Measurements from ENCODE around the gene ISL1.

Gene ISL1

GRCh38 chr5:51386916-51387883, 4.0 kb downstream of the ISL1 start:
- DNase-seq (ENCODE audit: low read depth) = no peak

DNA sequence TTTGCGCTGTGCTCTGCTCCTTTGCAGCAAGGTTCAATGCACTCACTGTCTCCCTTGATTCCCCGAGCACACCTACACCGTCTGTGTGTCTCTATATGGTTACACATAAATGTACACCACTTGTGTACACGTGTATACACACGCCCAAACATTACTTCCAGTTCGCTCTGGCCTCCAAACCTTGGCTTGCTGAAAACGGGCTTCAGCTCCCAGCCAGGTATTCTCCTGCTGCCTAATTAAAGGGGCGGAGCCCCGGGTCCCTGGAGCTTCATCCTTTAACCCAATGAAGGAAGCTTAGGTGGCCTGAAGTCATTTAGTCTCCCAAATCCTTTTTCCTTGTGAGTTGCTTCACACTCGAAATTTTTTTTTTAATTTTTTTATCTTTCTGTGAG, 4.6 kb downstream of the ISL1 start:
- DNase-seq (ENCODE audit: low read depth) = no peak

DNA sequence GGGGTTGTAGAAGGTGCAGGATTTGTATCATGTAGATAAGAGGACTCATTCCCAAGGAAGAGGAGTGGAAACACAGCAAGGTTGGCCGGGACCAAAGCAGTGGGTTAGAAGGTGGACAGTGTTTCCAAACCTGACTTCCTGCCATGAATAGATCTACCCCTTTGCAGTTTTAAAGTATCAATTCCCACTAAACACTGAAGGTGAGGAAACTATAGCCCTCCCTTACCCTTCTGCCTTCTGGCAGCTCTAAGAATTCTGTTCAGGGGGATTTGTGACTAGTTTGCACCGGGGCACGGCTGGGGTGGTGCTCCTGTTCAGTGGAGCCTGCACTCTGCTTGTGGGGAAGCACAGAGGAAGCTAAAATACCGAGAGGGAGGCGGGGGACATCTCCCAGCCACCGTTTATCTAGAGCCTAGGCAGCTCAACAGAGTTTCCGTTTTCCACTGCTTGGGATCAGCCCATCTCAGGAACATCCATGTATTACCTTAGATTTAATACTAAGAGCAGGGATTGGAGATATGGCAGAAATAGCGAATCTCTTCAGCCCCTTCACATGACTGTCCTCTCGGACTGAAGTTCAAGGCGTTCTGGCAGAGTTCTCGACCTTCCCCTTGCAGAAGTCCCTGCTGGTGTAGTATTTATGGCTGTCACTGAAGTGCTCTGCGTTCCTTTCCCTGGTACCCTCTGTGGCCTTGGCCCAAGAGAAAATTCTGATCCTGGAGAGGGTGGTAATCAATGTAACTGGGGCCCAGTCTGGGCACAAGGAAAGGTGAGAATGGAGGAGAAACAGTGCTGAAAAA, 5.4 kb downstream of the ISL1 start:
- no peak for DNase-seq (ENCODE audit: low read depth)

GRCh38 chr5:51389288-51389576, 6.0 kb downstream of the ISL1 start:
- DNase-seq (ENCODE audit: low read depth) = no peak

GRCh38 chr5:51389577-51390463, 6.6 kb downstream of the ISL1 start:
- peak; percentile 21 for DNase-seq (ENCODE audit: low read depth)

GRCh38 chr5:51391175-51391574, 7.9 kb downstream of the ISL1 start:
- DNase-seq (ENCODE audit: low read depth) = no peak

- DNase-seq (ENCODE audit: low read depth) = no peak
Measured at GRCh38 chr5:51392689-51393199, 9.5 kb downstream of the ISL1 start.

GRCh38 chr5:51394609-51395008, 11.4 kb downstream of the ISL1 start:
- no peak for DNase-seq (ENCODE audit: low read depth)

DNA sequence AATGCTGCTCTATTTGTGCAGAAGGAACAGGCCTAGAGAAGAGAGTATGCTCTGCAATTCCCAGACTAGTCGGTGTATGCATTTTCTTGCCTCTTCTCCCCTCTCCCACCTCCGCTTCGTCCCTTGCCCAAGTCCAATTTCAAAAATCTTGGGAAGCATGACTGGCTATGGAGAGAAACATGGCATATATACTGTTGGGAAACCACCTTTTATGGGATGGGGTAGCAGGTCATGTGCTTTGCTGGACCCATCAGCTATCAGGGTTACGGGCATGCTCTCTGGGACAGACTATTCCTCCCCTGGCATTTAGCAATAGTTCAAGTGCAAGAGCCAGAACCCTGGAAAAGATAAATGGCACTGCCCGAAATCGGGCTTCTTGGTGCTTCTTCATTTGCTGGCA, 12.0 kb downstream of the ISL1 start:
- no peak for DNase-seq (ENCODE audit: low read depth)

DNA sequence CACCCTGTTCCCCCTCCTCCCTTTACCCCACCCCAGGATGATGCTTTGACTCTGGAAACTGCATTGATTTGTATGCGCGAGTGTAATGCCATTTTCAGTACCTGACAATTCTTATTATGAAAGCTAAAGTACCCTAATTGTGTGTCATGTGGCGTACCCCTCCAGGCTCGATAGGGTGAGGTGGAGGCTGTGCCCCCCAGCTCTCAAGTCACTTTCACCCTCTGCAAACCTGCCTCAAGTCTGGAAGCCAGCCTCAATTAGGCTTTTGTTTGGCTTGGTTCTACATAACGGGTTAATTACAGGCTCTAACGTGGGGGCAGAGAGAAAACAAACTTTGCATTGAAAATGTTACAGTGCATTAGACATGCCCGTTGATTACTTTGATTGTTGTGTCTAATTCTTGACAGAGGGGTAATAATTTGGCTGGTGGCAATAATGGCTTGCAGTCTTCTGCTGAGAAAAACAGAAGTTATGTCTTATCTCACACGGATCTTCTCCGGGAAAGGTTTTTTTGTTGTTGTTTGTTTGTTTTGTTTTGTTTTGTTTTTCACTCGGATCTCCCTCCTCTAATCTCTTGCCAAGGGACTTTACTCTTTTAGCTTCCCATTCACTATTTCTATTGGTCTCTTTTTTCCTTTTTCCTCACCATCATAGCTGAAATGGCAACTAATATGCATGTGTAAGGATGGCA, 12.6 kb downstream of the ISL1 start:
- no peak for DNase-seq (ENCODE audit: low read depth)

DNA sequence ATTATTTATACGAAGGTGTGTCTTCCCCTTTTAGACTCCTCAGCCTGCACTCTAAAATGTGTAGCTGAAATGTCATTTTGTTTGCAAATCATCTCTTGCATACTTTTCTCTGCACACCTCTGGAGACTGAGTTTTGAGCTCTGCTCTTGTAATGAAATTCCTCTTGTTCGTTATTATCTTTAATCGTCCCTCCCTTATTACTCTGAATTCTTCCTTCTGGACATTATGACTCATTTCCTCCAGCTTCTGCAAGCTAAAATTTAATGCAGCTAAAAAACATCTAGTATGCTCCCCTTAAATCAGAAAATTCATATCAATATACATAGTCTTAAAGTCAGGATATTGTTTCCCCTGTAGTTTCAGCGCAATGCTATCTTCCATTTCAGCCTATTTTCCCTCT, 13.5 kb downstream of the ISL1 start:
- peak; percentile 29 for DNase-seq (ENCODE audit: low read depth)

DNA sequence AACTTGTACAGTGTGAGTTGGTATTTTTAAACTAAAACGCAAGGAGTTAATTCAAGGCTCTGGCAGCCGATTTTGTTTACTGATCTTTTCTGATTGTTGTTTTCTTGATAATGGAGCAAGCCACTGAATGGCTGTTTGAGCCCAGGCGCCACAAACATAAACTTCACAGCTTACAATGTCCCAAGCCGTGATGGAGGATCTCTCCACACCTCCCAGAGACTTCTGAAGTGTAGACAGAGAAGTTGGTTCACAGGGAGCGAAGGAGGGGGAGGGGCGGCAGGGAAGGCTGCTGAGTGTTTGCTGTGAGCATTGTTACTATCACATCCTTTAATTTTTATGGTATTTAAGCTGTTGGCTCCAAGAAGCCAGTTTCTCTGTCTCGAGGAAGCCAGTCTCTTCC, 14.7 kb downstream of the ISL1 start:
- no peak for DNase-seq (ENCODE audit: low read depth)

- DNase-seq (ENCODE audit: low read depth) = no peak
Measured at GRCh38 chr5:51398875-51399642, 15.8 kb downstream of the ISL1 start.

DNA sequence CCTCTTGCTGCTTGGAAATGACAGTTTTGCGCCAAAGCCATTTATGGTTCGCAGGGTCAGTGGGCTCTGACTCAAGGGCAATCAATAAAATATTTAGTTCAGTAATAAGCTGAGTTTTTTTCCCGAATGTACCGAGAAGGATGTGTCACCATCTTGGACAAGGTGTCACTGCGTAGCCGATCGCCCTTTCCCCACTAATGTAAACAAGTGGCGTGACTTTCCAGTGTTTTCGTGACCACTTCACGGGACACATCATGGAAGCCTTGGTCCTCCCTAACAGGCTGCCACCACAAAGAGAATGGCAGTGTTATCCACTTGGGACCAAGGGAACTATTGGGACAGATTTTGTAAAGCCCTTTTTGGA, 16.4 kb downstream of the ISL1 start:
- DNase-seq (ENCODE audit: low read depth) = no peak

DNA sequence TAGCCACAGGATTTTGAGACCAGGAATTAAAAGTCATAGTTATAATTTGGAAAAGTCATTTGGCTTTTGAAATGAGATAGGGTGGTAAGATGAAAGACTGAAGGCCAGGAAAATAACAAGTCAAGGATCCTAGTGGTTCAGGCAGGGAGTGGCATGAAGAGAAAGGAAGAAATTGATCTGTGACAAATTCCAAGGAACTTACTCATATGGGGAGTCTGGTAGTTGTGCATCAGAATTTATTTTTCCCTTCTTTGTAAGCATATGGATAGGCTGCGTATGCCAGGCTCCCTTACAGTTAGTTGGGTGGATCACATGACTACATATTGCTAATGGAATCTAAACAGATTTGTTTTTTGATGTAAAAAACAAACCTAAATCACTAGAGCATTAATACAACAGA, 21.0 kb downstream of the ISL1 start:
- DNase-seq (ENCODE audit: low read depth) = no peak

- no peak for DNase-seq (ENCODE audit: low read depth)
Measured at GRCh38 chr5:51411921-51412325, 28.7 kb downstream of the ISL1 start.

- peak; percentile 1 for DNase-seq (ENCODE audit: low read depth)
Measured at GRCh38 chr5:51414516-51414915, 31.3 kb downstream of the ISL1 start.

GRCh38 chr5:51416149-51416548, 32.9 kb downstream of the ISL1 start:
- DNase-seq (ENCODE audit: low read depth) = no peak

GRCh38 chr5:51433052-51433710, 49.9 kb downstream of the ISL1 start:
- peak; percentile 46 for DNase-seq (ENCODE audit: low read depth)

DNA sequence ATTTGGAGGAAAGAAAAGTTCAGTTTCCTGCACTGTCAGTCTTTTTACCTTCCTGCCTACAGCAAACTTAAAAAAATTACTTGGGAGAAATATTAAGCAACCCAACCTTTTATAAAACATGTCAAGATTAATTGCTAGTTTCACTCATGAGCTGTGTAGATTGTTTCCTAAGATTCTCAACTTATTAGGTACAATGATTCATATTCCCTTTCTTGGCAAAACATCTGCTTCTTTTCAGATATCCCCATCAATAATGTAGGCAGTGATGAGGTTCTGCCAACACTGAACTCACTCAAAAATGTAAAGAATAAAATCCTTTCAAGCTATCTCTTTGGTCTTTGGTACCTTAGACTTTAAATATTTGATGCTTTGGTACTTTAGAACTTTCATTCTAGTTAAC, 56.0 kb downstream of the ISL1 start:
- DNase-seq (ENCODE audit: low read depth) = no peak

All from ELR (cell line).